Measurements from ENCODE around the gene ATG5. TPM values are rescaled to one million over a fixed set of nuclear protein-coding genes. Genes with fewer than 3 reads are reported as not detected.

The ATG5 gene
- total RNA-seq, 6 experiments from 2014 or later = 19.4 to 24.8 (median 21.5) TPM

DNA sequence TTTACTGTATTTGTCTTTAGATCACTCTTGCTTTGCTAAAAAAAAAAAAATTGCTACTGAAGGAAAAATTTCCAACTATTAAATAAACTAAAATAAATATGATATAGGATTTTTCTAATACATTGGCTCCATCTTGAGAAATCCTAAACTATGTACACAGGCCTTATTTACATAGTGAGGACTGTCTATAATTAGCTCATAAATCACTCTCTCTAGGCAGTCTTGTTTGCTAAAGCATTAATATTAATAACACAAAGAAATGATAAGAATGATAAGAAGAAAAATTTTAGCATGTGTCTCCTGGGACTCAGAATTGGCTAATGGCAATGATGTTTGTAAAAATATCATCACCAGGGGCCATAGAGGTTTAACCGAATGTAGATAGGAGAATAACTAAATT, 21.7 kb upstream of the ATG5 start:
- Mint-ChIP-seq H3K36me3 (ENCODE audit: low read depth) (no peaks in the 10 kb centered on the region), H3K27me3 (ENCODE audit: insufficient read depth) (peaks cover 27% of the 10 kb centered on the region), H3K27ac (no peak overlapping the region), H3K9me3 (no peaks in the 10 kb centered on the region), H3K4me1 (ENCODE audit: low read depth) (no peaks in the 10 kb centered on the region), H3K4me3 (no peak overlapping the region)
- TF ChIP-seq, protein P1, sequence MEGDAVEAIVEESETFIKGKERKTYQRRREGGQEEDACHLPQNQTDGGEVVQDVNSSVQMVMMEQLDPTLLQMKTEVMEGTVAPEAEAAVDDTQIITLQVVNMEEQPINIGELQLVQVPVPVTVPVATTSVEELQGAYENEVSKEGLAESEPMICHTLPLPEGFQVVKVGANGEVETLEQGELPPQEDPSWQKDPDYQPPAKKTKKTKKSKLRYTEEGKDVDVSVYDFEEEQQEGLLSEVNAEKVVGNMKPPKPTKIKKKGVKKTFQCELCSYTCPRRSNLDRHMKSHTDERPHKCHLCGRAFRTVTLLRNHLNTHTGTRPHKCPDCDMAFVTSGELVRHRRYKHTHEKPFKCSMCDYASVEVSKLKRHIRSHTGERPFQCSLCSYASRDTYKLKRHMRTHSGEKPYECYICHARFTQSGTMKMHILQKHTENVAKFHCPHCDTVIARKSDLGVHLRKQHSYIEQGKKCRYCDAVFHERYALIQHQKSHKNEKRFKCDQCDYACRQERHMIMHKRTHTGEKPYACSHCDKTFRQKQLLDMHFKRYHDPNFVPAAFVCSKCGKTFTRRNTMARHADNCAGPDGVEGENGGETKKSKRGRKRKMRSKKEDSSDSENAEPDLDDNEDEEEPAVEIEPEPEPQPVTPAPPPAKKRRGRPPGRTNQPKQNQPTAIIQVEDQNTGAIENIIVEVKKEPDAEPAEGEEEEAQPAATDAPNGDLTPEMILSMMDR (IDR thresholded peaks at IDR 0.05) = no peak
- no peak for DNase-seq

DNA sequence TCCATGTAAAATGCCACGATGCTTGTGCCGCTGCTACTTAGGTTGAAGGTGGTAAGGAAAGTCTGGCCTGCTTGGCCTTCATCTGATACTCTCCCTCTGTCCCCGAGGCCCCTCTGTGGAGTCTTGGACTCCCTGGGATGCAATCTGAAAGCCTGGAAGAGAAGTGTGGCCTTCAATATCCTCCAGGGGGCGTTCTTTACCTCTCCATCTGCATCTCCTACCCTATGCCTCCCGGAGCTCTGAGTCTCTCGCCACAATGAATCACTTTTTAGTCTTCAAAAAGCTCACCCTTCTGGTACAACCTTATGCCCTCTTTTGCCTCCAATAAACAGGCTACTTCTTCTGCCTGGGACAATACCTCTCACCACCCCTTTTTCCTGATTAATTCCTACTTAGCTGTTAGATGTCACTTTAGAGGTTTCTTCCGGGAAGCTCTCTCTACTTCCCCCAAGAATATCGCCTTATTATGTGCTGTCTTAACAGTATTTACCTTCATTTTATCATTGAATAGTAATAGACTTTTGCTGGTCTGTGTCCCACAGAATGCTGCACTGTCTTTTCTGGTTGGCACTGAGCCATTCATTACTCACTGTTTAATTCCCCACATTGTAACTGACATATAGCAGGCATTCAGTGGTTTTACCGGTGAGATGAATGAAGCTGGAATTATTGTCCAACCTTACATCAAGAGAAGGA, 13.9 kb upstream of the ATG5 start:
- peak; percentile 76 for DNase-seq
- peak overlapping the region; percentile 8; the same call in 1 of the 2 replicates for H3K4me3 Mint-ChIP-seq
- no peak overlapping the region for H3K27ac Mint-ChIP-seq
- H3K4me1 Mint-ChIP-seq (ENCODE audit: low read depth) = peaks cover 11% of the 10 kb centered on the region
- TF ChIP-seq, protein P1 (IDR thresholded peaks at IDR 0.05) = peak; percentile 90
- H3K27me3 Mint-ChIP-seq (ENCODE audit: insufficient read depth) = peaks cover 17% of the 10 kb centered on the region
- H3K9me3 Mint-ChIP-seq = no peaks in the 10 kb centered on the region
- no peaks in the 10 kb centered on the region for H3K36me3 Mint-ChIP-seq (ENCODE audit: low read depth)

DNA sequence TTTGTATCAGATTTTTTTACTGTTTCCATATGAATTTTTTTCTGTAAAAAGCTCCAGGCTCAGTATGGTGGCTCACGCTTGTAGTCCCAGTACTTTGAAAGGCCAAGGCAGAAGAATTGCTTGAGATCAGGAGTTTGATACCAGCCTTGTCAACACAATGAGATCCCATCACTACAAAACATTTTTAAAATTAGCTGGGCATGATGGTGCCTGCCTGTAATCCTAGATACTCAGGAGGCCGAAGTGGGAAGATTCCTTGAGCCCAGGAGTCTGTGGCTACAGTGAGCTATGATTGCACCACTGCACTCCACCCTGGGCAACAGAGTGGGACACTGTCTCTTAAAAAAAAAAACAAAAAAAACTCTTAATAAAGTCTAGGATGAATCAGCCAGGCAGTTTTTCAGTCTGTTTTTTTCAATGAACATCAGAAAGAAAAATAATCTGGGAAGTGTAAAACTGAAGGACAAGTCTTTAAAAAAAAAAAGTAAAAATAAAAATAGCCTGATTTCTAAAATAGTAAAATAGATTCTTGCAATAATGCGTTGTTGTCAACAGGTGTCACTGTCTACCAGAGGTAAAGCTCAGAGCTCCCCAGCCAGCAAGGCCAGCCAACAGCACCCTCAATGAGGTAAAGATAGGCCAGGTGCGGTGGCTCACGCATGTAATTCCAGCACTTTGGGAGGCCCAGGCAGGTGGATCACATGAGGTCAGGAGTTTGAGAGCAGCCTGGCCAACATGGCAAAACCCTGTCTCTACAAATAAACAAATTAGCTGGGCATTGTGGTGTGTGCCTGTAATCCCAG, 9.3 kb upstream of the ATG5 start:
- H3K36me3 Mint-ChIP-seq (ENCODE audit: low read depth) = no peaks in the 10 kb centered on the region
- peaks cover 9% of the 10 kb centered on the region for H3K4me1 Mint-ChIP-seq (ENCODE audit: low read depth)
- no peaks in the 10 kb centered on the region for H3K9me3 Mint-ChIP-seq
- H3K27me3 Mint-ChIP-seq (ENCODE audit: insufficient read depth) = peaks cover 10% of the 10 kb centered on the region; the same call in 1 of the 2 replicates
- no peak overlapping the region for H3K27ac Mint-ChIP-seq
- H3K4me3 Mint-ChIP-seq = no peak overlapping the region
- TF ChIP-seq, protein P1 (IDR thresholded peaks at IDR 0.05) = peak; percentile 83
- peak; percentile 22 for DNase-seq

DNA sequence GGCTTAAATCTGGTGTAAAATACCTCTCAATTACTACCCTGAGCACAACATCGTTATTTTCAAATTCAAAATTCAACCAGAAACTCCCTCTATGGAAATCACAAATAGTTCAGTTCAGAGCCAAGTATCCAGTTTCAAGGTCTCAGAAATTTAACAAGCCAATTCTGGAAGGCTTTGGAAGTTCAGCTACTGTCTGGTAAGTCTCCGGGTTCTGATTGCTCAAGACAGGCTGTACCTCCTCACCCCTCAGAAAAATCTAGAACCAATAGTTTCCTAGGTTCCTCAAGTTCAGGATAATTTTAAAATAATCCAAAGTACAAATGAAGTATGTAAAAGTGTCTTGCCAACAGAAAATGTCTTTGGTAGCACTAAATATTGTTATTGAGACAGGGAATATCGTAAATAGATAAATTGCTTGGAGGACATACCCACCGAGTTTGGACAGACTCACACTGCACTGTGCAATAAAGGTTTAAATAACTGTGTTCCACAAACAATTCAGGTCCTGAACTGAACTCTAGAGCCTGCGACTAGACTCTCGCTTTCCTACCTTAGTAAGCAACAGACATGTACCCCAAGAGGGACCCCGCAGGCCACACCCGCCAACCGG, 729 bp downstream of the ATG5 start:
- peak overlapping the region; percentile 95 for H3K27ac Mint-ChIP-seq
- DNase-seq = no peak
- peaks cover 16% of the 10 kb centered on the region for H3K27me3 Mint-ChIP-seq (ENCODE audit: insufficient read depth)
- H3K4me3 Mint-ChIP-seq = peak overlapping the region; percentile 99
- H3K4me1 Mint-ChIP-seq (ENCODE audit: low read depth) = peaks cover 27% of the 10 kb centered on the region
- H3K36me3 Mint-ChIP-seq (ENCODE audit: low read depth) = no peaks in the 10 kb centered on the region; the same call in 1 of the 2 replicates
- TF ChIP-seq, protein P1 (IDR thresholded peaks at IDR 0.05) = no peak
- H3K9me3 Mint-ChIP-seq = no peaks in the 10 kb centered on the region

DNA sequence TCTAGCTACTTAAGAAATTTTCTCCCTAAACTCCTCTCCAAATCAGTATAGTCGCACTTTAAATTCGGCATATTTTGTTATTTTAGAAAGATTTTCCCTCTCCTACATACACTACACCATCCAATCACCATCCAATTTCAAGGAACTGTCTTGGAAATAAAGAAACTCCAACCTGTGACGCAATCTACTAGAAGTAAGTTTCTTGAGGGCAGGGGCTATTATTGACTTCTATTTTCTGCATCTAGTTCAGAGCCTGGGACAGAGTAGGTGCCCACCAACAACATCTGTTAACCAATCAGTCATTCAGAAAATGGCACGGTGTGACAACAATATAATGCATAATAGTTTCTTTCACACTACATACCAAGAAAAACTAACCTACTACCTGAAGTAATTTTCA, 3.6 kb downstream of the ATG5 start:
- no peaks in the 10 kb centered on the region; the same call in 1 of the 2 replicates for H3K27me3 Mint-ChIP-seq (ENCODE audit: insufficient read depth)
- no peak overlapping the region for H3K4me3 Mint-ChIP-seq
- H3K36me3 Mint-ChIP-seq (ENCODE audit: low read depth) = no peaks in the 10 kb centered on the region; the same call in 1 of the 2 replicates

More for the DNA sequence above, 3.6 kb downstream of the ATG5 start:
- no peaks in the 10 kb centered on the region for H3K9me3 Mint-ChIP-seq
- TF ChIP-seq, protein P1 (IDR thresholded peaks at IDR 0.05) = no peak
- H3K27ac Mint-ChIP-seq = no peak overlapping the region
- no peak for DNase-seq
- peaks cover 42% of the 10 kb centered on the region for H3K4me1 Mint-ChIP-seq (ENCODE audit: low read depth)

Data from HFFc6 (cell line).